C4-2B (cell line): ENCODE results near the gene CATSPER1.

Experiments
- H3K27ac ChIP-seq: fragments of 450-650 bp; 2 replicates; pipeline ENCODE4 v1.5.1; 2017
- ZFX ChIP-seq: fragments of 450-650 bp; IDR thresholded peaks from 2 replicates; pipeline ENCODE4 v1.6.1; 2017
- TF ChIP-seq, protein P1 (sequence below): fragments of 450-650 bp; conservative IDR thresholded peaks from 2 replicates; pipeline ENCODE4 v1.5.1; 2017; ENCODE audit warnings: mild to moderate bottlenecking

CATSPER1 gene

DNA sequence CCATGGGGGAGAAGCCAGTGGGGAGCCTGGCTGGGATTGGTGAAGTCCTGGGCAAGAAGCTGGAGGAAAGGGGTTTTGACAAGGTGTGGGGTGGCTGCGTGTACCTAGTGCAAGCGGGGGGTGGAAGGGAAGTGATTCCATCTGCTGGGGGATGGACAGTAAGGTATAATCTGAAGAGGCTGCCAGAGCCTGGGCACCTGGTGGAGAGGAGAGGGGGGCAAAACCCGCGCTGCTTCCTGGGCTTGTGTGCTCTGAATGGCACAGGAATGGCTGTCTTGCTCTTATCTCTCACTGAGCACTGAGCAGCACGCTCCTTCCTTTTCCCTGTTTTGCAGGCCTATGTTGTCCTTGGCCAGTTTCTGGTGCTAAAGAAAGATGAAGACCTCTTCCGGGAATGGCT lies 23.0 kb downstream of the CATSPER1 start:
- H3K27ac ChIP-seq: peak overlapping the region; percentile 84
- TF ChIP-seq, protein P1, sequence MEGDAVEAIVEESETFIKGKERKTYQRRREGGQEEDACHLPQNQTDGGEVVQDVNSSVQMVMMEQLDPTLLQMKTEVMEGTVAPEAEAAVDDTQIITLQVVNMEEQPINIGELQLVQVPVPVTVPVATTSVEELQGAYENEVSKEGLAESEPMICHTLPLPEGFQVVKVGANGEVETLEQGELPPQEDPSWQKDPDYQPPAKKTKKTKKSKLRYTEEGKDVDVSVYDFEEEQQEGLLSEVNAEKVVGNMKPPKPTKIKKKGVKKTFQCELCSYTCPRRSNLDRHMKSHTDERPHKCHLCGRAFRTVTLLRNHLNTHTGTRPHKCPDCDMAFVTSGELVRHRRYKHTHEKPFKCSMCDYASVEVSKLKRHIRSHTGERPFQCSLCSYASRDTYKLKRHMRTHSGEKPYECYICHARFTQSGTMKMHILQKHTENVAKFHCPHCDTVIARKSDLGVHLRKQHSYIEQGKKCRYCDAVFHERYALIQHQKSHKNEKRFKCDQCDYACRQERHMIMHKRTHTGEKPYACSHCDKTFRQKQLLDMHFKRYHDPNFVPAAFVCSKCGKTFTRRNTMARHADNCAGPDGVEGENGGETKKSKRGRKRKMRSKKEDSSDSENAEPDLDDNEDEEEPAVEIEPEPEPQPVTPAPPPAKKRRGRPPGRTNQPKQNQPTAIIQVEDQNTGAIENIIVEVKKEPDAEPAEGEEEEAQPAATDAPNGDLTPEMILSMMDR: no peak
- TF ChIP-seq ZFX: no peak

DNA sequence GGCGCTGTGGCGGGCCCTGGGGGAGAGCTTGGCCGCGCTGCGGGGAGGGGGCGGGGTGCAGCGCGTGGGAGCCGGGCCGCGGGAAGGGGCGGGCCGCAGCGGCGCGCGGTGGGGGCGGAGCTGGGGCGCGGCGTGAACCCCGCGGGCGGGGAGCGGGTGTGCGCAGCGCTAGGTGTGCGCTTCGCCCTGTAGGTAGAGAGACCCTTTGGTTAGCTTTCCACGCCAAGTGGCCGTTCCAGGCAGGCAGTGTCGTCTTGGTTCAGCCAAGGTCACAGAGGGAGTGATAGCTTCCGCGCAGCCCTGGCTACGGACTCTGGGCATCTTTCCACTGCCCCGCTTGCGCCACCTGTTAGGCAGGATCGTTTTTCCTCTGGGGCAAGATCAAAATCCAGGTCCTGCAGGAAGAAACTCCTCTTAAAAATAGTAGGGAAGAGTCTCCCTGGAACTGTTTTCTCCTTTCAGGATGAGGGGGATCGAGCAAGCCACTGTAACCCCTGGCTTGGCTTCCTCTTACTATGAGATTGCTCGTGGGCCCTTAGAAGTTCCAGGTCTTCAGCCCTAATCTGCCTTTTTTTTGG lies 23.5 kb downstream of the CATSPER1 start:
- peak overlapping the region; percentile 84 for H3K27ac ChIP-seq
- TF ChIP-seq ZFX: no peak
- TF ChIP-seq, protein P1: no peak

DNA sequence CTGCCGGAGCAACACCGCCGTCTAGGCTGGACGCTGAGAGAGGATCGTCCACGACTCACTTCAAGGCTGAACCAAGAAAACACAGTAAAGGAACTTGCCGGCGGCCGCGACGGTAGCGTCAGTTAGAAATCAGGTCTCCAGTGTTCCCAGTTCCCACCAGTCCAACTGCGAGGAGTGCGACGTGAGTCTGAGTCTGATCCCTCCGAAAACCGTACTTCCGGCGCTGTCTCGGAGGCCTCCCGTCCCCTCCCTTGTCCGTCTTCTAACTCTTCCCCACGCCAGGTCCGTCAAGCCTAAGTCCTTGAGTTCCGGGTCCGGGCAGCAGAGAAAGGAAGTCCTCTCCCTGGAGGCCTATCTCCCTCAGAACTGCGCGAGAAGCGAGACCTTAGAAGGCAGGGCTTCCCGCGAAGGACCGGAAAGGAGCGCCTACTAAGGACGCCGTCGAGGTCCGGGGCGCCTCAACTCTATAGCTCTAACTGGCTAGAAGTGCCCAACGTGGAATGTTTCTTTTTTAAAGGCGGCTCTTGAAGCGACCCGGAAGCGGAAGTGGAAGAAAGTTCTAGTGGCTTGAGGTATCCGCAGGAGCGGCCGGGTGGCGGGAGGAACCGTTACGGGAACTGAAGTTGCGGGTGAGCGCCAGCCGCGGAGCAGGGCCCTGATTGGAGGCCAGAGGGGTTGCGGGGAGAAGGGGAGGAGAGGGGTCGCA lies 24.2 kb downstream of the CATSPER1 start, which contains the start of the genes BANF1 and EIF1AD:
Gene BANF1 (plus strand): TSS at position 562 of the 706 bp plus-strand sequence. CDS start 748 bp downstream, outside the sequence.
Gene EIF1AD (minus strand): TSS at position 216 of the 706 bp plus-strand sequence. CDS start 1,768 bp downstream, outside the sequence.
- peak; percentile 73; the same call in 1 of the 2 replicates for TF ChIP-seq ZFX
- TF ChIP-seq, protein P1: no peak
- H3K27ac ChIP-seq: peak within 1 kb of the TSS; percentile 84

DNA sequence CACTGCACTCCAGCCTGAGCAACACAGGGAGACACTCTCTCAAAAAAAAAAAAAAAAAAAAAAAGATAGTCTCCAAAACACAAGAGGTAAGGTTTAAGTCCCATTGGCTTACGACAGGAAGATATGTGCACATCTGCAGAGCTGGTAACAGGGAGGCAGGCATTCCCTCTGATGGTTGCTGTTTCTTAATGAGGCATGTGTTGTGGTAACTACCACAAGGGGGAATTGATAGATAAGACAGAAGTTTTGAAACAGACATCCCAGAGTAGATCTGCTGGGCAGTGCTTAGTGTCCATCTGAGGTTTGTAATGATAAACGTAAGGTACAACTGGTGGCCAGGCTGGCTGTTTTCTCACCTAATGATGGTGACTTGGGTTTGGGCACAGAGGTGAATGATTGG lies 29.0 kb downstream of the CATSPER1 start:
- no peak overlapping the region for H3K27ac ChIP-seq
- TF ChIP-seq, protein P1: no peak
- no peak for TF ChIP-seq ZFX

DNA sequence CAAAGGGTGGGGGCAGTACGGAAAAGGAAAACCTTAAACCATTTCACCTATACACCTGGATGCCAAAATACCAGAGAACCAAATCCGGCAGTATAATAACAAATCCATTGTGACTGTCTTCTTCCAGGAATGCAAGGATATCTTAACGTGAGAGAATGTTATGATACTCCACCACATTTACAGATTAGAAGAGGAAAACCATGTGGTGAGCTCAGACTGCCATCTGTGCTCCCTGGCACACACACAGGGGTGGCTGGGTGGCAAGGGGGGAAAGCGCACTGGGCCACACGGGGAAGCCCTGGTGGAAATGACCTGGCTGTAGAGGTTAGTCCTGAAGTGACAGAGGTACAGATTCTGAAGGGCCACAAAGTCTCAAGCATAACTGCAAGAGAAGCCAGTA lies 34.2 kb downstream of the CATSPER1 start:
- H3K27ac ChIP-seq: no peak overlapping the region
- TF ChIP-seq, protein P1: no peak
- TF ChIP-seq ZFX: no peak

DNA sequence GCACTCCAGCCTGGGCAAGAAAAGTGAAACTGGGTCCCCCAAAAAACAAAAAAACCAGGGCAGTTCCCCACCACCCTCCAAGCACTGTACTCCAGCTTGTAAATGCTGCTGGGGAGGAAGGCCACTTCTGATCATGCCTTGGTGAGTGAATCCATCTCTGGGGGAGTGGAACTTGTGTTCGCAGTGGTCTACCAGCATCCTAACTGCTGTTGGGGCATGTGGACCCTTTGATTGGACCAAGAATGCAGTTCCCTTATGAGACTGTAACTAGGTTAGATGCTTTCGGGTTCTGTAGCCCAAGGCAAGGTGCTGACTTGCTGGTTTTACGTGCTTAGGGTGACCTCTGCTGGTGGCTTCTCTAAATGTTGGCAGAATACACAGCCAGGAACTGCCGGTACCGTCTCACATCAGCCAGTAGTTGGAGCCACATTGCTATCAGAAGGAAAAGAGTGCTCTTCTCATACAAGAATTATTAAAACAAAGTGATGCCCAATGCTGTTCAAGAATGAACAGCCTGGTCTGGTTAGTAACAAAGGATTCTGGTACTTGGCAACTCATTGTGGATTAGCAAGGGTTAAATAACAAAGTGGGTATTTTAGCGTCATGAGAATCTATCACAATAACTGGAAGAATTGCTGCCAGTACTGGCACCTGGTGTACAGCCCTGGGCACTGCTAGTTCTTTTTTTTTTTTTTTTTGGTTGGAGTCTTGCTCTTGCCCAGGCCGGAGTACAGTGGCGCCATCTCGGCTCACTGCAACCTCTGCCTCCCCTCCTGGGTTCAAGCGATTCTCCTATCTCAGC lies 37.3 kb downstream of the CATSPER1 start:
- no peak overlapping the region for H3K27ac ChIP-seq
- TF ChIP-seq, protein P1: peak; percentile 99
- TF ChIP-seq ZFX: no peak

DNA sequence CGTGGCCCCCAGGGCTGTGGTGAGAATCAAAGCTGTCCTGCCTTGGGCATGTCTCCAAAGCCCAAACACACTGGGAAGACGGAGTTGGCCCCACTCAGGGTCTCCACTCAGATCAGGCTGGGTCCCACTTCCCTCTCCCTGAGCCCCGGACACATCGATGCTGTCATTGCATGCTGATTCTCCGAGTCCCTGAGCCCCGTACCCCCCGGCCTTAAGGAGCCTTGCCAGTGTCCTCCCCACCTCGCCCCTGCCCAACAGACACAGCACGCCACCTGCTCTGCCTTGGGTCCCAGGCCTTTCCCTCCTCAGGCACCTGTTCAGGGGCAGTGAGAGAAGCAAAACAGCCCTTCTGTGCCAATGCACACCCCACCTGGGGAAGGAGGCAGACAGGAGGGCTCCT lies 38.9 kb downstream of the CATSPER1 start:
- TF ChIP-seq, protein P1: no peak
- no peak for TF ChIP-seq ZFX
- no peak overlapping the region for H3K27ac ChIP-seq
